NCI-H524 (cell line): ENCODE measurements around the gene B9D1.
A peak's percentile ranks its signal among the peaks of the same experiment; 100 is the strongest.

Experiments
- DNase-seq, 2 experiments: peaks; one replicate each; lab custom pipeline; 2025; lab: John Stamatoyannopoulos, UW

The B9D1 gene

DNA sequence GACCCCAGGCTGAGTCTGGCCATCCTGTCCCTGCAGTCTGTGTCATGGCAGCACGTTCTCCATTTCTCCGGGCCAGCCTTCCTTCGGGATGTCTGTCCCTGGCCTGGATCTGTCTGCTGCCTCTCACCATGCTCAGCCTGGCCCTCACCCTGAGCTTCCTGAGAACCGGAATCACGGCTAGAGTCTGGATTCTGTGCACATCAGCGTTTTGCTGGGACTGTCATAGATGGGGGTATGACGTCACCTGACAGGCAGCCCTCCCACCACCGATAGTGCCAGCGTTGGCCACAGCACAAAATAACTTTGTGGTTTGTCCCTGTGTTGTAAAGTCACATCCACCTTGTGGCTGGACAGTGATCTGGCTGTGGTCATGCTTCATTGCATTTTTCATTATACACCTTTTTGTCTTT, 59.2 kb downstream of the B9D1 start:
- no peak for DNase-seq

DNA sequence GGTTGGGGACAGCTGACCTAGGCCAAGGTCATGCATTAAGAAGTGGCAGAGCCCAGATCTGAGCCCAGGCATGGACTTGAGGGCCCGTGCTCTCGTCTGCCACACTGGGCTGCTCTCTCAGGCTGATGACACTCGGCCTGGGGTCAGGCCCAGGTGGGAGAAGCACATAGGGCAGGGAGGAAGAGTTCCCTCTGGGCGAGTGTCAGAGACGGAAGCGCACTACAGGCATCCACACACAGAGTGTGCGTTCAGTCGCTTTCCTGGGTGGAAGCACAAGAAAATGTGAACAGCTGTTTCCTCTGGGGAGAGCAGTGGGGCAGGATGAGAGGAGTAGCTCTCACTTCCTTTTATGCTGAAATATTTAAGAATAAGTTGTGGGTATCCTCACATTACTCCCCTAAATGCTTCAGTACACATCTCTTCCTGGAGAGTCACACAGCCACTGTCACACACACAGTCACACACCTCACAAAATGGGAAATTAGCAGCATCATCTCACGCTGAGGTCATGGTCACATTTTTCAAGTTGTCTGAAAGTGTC, 59.7 kb downstream of the B9D1 start:
- DNase-seq: no peak

DNA sequence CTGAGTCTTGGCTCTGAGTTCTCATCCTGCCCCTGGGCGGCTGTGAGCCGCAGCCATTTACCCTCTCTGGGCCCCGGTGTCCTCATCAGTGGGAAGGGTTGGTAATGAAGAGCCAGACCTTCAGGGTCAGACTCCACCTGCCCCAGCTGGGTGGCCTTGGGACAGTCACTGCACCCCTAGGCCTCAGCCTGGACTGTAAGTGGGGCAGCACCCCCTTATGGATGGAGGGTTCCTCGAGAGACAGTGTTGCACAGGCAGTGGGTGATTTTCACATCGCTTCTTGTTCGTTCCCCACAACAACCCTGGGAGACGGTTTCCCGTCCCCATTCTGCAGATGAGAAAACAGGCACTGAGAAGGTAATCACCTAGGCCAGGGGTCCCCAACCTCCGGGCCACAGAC, 60.5 kb downstream of the B9D1 start:
- no peak for DNase-seq

DNA sequence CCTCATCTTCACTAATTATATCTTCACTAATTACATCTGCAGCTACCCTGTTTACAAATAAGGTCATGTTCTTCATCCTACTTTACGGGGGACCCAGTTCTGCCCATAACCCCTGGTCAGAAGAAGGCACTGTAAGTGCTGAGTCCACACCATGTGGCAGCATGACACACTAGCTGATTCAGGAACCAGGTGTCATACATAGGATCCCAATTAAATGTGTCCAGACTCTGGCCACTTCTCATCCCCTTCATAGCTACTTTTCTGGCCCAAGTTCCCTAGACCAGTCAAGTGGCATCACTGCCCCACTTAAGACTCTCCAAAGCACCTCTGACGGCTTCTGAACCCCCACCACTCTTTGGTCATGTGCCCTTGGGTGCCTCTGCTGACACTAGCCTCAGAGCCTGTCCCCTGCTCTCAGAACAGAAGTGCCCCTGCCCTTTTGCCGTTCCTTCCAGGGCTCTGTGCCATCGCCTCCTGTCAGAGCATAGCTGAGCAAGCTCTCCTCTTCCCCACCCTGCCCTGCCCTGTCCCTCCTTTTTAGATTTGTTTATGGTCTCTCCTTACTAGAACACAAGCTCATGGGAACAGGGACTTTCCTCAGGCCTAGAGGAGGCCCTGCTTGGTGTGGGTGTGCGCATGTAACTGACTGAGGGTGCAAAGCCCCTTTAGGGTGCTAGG, 61.1 kb downstream of the B9D1 start:
- no peak for DNase-seq

DNA sequence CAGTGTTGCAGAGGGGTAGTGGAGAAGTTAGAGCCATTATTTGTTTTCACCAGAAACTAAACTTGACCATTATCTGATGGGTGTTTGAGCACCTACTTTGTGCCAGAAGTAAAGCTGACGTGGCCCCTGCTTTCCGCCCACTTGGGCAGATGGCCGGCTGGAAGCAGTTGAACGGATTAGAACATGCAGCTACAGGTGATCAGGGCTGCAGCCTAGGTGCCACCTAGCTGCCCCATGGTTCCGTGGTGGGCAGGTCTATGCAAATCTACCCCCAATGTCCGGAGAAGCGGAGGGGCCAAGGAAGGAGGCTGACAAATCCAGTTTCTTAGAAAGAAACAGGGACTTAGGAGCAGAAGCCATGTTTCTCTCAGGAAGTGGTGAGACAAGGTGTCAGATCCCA, 62.7 kb downstream of the B9D1 start:
- DNase-seq: peak in 1 of 2 experiments; percentile 10

DNA sequence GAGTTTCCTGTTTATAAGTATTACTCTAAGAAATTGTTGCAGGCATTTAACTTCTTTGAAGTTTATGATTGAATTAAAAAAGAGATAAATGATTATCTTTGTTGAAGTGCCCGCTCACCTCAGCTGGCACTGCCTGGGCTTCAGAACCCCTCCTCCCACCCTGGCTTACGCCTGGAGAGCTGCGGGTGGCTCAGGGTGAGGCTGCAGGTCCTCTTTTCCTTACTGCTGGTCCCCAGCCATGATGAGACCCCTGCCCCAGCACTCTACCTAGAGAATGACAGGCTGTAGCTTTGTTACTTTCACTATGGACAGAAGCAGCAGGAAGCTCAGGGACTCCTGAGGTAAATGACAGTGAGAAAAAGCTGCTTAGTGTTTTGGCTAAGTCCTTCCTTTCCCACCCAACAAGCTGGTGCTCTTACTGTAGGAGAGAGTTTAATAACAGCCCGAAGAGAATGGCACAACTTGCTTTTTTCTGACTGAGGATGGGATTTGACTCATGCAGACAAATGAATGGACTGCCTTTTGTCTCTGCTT, 63.2 kb downstream of the B9D1 start:
- DNase-seq: peak in 1 of 2 experiments; percentile 34

DNA sequence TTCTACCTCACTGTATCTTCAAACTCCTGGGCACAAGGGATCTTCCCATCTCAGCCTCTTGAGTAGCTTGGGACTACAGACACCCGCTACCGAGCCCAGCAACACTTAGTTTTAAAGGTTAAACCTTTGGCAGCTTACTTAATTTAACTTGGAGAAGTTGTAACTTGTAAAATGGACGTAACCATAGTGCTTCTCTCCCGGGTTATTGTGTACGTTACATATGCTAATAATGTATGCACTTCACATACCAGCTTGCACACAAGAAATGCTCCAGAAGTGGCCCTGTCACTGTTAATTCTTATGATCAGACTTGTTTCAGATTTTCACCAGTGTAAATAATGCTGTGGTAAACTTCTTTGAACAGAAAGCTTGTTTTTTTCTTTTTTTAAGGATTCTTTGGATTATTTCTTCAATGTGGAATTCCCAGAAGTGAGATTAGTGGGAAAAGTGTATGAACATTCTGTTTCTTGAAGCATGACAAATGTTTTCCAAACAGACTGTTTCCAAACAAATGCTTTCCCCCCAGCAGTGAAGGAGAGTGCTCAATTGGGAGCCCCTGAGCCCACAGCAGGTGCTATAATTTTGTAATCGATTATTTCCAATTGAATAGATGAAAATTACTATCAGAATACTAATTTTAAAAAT, 63.8 kb downstream of the B9D1 start:
- no peak for DNase-seq

DNA sequence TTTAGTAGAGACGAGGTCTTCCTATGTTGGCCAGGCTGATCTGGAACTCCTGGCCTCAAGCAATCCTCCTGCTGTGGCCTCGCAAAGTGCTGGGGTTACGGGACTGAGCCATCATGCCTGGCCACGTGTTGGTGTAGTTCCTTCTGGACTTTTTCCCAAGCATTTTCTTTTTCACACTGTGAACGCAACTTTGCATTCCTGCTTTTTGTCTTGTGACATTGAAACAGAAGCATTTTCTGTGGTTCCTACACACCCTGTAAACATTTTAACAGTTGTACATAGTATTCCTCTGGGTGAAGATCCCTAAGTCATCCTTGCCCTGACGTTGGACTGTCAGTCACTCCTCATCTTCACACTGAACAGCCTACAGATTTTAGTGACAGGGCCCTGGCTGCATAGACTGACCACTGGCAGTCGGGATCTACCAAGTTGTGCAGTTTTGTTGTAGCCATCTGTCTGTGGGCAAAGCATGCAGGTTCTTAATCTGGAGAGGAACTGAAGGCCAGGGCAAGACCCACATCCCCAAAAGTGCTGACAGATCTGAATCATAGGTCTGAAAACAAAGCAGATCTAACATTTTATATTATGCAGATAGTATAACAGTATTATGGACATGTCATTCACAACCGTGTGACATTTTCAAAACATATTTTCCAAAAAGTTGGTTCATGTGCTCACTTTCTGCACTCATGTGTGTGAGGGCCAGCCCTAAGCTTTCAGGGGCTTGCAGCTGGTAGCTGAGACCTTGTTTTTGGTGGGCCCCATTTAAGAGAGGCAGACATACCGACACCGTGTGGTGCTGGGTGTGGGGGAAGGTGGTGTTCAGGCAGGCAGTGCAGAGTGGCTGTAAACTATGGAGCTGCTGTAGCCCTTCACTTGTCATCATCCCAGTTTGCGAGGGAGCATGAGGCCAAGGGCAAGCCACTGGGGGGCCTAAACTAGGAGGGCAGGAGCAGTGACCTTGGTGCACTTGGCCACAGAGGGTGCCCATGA, 65.4 kb downstream of the B9D1 start:
- DNase-seq: no peak

DNA sequence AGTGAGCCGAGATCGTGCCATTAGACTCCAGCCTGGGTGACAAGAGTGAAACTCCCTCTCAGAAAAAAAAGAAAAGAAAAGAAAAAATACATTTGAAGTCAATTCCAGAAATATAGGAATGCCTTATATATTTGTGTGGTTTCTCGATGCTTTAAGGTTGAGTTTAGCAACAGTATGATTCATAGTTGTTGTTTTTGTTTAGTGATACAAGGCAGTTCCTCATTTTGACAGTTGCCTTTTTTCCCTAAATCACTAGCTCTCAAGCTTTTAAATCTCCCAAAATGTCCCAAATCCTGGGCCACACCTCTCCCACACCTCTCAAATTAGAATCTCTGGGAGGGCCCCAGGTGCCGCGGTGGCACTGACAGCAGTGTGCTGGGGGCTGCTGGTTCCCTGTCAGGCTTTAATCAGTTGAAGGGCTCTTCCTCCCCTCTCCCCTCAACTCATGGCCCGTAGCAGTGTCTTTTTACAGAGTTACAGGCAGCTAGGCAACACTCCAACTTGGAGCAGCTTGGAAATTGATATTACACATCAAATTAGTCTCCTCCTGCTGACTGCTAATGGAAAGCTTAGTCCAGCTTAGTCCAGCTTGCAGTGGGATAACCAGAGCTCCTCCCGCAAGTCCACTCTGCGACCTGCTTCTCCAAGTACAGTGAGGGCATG, 66.9 kb downstream of the B9D1 start:
- DNase-seq: peak in 1 of 2 experiments; percentile 51

DNA sequence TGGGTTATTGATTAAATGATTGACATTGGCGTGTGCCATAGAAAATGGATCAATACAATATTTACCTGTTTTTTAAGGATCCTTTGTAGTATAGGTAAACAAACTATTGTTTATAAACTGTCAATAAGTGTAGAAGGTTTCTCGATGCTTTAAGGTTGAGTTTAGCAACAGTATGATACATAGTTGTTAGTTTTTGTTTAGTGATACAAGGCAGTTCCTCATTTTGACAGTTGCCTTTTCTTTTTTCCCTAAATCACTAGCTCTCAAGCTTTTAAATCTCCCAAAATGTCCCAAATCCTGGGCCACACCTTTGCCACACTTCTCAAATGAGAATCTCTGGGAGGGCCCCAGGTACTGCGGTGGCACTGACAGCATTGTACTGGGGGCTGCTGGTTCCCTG, 68.1 kb downstream of the B9D1 start:
- no peak for DNase-seq
